K562 (cell line): ENCODE measurements around the gene CEMP1. TPM values are rescaled to one million over a fixed set of nuclear protein-coding genes. Genes with fewer than 3 reads are reported as not detected.

Source experiments
- ADNP ChIP-seq: fragments of 200-800 bp; sonication (Bioruptor generic); IDR thresholded peaks from 2 replicates; pipeline ENCODE4 v1.6.1; 2016; ENCODE audit warnings: missing genetic modification characterization, missing compliant biosample characterization
- BCL6 ChIP-seq: fragments of 250-450 bp; sonication (Bioruptor Pico); IDR thresholded peaks from 2 replicates; pipeline ENCODE4 v1.4.0; 2020
- FOSL1 ChIP-seq: fragments of 200-800 bp; sonication (Bioruptor generic); conservative IDR thresholded peaks from 2 replicates; pipeline ENCODE4 v1.6.1; 2016; ENCODE audit warnings: missing genetic modification characterization, missing compliant biosample characterization
- MBD2 ChIP-seq: sonication (generic); IDR thresholded peaks from 2 replicates; pipeline ENCODE4 v1.6.1; 2016; ENCODE audit warnings: low read depth, borderline replicate concordance
- MXI1 ChIP-seq: IDR thresholded peaks from 2 replicates; pipeline ENCODE4 v1.6.1; 2011; ENCODE audit warnings: low read depth, mild to moderate bottlenecking, improper control_type of control experiment, low read length
- MYBL2 ChIP-seq, 2 experiments: fragments of 450-650 bp in 1 of 2; sonication (generic) in 1 of 2; formaldehyde crosslinking in 1 of 2; IDR thresholded peaks; 2 replicates each; pipeline versions ENCODE4 v1.6.1 to v1.8.1; 2017 to 2022; ENCODE audit warnings: borderline replicate concordance in 1 of 2, inconsistent platforms in 1 of 2, low read depth in 1 of 2, mild to moderate bottlenecking in 1 of 2, missing genetic modification reagents in 1 of 2, moderate library complexity in 1 of 2
- NFIC ChIP-seq: fragments of 450-650 bp; IDR thresholded peaks from 2 replicates; pipeline ENCODE4 v1.6.1; 2017; ENCODE audit warnings: mild to moderate bottlenecking, inconsistent platforms
- NFRKB ChIP-seq: fragments of 450-650 bp; IDR thresholded peaks from 2 replicates; pipeline ENCODE4 v1.6.1; 2016; ENCODE audit warnings: low read depth
- SMAD1 ChIP-seq: fragments of 150-350 bp; IDR thresholded peaks from 2 replicates; pipeline ENCODE4 v1.6.1; 2014; ENCODE audit warnings: low read length, low read depth; ENCODE audit not compliant: partially characterized antibody
- SMARCB1 ChIP-seq: IDR thresholded peaks from 2 replicates; pipeline ENCODE4 v1.6.1; 2011; ENCODE audit warnings: improper control_type of control experiment, low read depth; ENCODE audit not compliant: insufficient read length
- YBX1 ChIP-seq: fragments of 450-650 bp; IDR thresholded peaks from 2 replicates; pipeline ENCODE4 v1.7.1; 2016; ENCODE audit warnings: mild to moderate bottlenecking
- ZBED1 ChIP-seq: IDR thresholded peaks from 2 replicates; pipeline ENCODE4 v1.6.1; 2014
- ZEB2 ChIP-seq: fragments of 450-650 bp; IDR thresholded peaks from 2 replicates; pipeline ENCODE4 v1.6.1; 2016
- ZKSCAN1 ChIP-seq: fragments of 150-350 bp; IDR thresholded peaks from 2 replicates; pipeline ENCODE4 v1.6.1; 2016; ENCODE audit warnings: low read depth, low read length
- ZNF444 ChIP-seq: fragments of 250-450 bp; sonication (Bioruptor Pico); IDR thresholded peaks from 2 replicates; pipeline ENCODE4 v1.4.0; 2020; ENCODE audit warnings: mild to moderate bottlenecking, moderate library complexity
- ZNF77 ChIP-seq: fragments of 250-450 bp; sonication (Bioruptor Pico); IDR thresholded peaks from 2 replicates; pipeline ENCODE4 v1.5.0; 2020
- polyA plus RNA-seq, 8 experiments: library from polyadenylated mRNA; depleted of rRNA in 4 of 8; stranded (reverse) in 5 of 8; unstranded in 3 of 8; fragments of >200 nt; fragmentation: Nextera tagmentation in 2 of 8; fragmentation: Illumina TruSeq in 1 of 8; extraction: Ambion mirVana in 2 of 8; extraction: Trizol in 1 of 8; gene quantifications; 2 replicates each; pipeline versions ENCODE4 v1.2.1 to v1.2.3, GENCODE V29; 2011 to 2014; ENCODE audit warnings: inconsistent platforms in 1 of 8, missing spikeins in 1 of 8
- total RNA-seq, 7 experiments: library from RNA; depleted of rRNA in 6 of 7; stranded (reverse); fragments of >200 nt in 6 of 7; fragmentation: Illumina TruSeq in 2 of 7; extraction: Trizol in 2 of 7; gene quantifications; 2 replicates each; pipeline versions ENCODE4 v1.2.1 to v1.2.3, GENCODE V29; 2011 to 2021; ENCODE audit warnings: low replicate concordance in 1 of 7
- TF ChIP-seq, protein P1 (sequence below): fragments of 250-450 bp; sonication (Bioruptor Pico); IDR thresholded peaks from 2 replicates; pipeline ENCODE4 v1.5.0; 2021; ENCODE audit warnings: mild to moderate bottlenecking, borderline replicate concordance
- TF ChIP-seq, protein P2 (sequence below): fragments of 200-400 bp; formaldehyde crosslinking; IDR thresholded peaks from 2 replicates; pipeline ENCODE4 v1.6.1; 2017; ENCODE audit warnings: mild to moderate bottlenecking, low read depth, low read length, moderate library complexity
- TF ChIP-seq, protein P3 (sequence below): fragments of 250-450 bp; sonication (Bioruptor Pico); IDR thresholded peaks from 2 replicates; pipeline ENCODE4 v1.5.0; 2021
- TF ChIP-seq, protein P4 (sequence below), 2 experiments: fragments of 450-650 bp; conservative IDR thresholded peaks; 2 replicates each; pipeline ENCODE4 v1.6.1; 2017; ENCODE audit warnings: mild to moderate bottlenecking in 2 of 2, moderate library complexity in 2 of 2
- TF ChIP-seq, protein P5 (sequence below): IDR thresholded peaks from 2 replicates; pipeline ENCODE4 v1.6.1; 2011; ENCODE audit not compliant: insufficient read length; ENCODE audit errors: extremely low read depth

CEMP1 gene
- total and polyA plus RNA-seq, 9 of the 15 experiments (the other 6 are each of a cell fraction or from before 2014, with no cell fraction given), result 0.05 to 0.45 TPM; not detected in 7

DNA sequence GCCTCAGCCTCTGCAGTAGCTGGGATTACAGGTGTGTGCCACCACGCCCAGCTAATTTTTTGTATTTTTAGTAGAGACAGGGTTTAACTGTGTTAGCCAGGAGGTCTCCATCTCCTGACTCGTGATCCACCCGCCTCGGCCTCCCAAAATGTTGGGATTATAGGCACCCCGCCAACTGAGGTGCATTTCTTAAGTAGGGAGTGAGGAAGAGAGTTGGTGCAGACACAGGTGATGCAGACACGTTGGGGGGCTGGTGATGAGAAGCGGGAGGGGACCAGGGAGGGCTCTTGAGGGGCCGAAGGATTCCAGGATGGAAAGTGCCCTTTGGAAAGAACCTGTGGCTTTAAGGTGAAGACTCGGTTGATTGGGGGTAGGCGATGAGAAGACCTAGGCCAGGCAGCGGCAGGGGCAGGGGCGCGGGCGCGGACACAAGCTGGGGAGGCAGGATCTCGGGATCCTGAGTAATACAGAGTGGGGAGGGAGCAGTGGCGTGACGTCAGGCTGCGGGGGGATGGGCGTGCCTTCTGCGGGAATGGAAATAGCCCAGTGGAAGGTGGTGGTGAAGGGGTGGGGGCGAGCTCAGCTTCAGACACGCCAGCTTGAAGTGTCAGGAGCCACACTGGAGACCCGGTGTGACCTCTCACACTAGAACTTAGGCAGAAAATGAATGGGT is 19.9 kb downstream of the CEMP1 start (continued):
- TF ChIP-seq, protein P1, sequence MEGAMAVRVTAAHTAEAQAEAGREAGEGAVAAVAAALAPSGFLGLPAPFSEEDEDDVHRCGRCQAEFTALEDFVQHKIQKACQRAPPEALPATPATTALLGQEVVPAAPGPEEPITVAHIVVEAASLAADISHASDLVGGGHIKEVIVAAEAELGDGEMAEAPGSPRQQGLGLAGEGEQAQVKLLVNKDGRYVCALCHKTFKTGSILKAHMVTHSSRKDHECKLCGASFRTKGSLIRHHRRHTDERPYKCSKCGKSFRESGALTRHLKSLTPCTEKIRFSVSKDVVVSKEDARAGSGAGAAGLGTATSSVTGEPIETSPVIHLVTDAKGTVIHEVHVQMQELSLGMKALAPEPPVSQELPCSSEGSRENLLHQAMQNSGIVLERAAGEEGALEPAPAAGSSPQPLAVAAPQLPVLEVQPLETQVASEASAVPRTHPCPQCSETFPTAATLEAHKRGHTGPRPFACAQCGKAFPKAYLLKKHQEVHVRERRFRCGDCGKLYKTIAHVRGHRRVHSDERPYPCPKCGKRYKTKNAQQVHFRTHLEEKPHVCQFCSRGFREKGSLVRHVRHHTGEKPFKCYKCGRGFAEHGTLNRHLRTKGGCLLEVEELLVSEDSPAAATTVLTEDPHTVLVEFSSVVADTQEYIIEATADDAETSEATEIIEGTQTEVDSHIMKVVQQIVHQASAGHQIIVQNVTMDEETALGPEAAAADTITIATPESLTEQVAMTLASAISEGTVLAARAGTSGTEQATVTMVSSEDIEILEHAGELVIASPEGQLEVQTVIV, result no peak
- TF ChIP-seq ADNP (tag) (no peak), ZNF444 (CRISPR knock-in tag) (peak; percentile 96), NFIC (0 out of 2 replicates have a peak, but pooled peaks have one; percentile 18), SMARCB1 (no peak), ZNF77 (CRISPR knock-in tag) (no peak), FOSL1 (tag) (peak; percentile 60), MYBL2 (IDR thresholded peaks at IDR 0.05; ENCODE audit: low read depth) (no peak), MYBL2 (CRISPR knock-in tag; IDR thresholded peaks at IDR 0.05; ENCODE audit: borderline replicate concordance) (no peak), MXI1 (no peak), MBD2 (no peak), ZEB2 (no peak), NFRKB (0 out of 2 replicates have a peak, but pooled peaks have one; percentile 29), BCL6 (CRISPR knock-in tag) (no peak), YBX1 (no peak), SMAD1 (no peak), ZBED1 (no peak), ZKSCAN1 (no peak)
- TF ChIP-seq, protein P2, sequence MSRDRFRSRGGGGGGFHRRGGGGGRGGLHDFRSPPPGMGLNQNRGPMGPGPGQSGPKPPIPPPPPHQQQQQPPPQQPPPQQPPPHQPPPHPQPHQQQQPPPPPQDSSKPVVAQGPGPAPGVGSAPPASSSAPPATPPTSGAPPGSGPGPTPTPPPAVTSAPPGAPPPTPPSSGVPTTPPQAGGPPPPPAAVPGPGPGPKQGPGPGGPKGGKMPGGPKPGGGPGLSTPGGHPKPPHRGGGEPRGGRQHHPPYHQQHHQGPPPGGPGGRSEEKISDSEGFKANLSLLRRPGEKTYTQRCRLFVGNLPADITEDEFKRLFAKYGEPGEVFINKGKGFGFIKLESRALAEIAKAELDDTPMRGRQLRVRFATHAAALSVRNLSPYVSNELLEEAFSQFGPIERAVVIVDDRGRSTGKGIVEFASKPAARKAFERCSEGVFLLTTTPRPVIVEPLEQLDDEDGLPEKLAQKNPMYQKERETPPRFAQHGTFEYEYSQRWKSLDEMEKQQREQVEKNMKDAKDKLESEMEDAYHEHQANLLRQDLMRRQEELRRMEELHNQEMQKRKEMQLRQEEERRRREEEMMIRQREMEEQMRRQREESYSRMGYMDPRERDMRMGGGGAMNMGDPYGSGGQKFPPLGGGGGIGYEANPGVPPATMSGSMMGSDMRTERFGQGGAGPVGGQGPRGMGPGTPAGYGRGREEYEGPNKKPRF, result no peak
- TF ChIP-seq, protein P3, sequence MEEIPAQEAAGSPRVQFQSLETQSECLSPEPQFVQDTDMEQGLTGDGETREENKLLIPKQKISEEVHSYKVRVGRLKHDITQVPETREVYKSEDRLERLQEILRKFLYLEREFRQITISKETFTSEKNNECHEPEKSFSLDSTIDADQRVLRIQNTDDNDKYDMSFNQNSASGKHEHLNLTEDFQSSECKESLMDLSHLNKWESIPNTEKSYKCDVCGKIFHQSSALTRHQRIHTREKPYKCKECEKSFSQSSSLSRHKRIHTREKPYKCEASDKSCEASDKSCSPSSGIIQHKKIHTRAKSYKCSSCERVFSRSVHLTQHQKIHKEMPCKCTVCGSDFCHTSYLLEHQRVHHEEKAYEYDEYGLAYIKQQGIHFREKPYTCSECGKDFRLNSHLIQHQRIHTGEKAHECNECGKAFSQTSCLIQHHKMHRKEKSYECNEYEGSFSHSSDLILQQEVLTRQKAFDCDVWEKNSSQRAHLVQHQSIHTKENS, result no peak
- TF ChIP-seq, protein P4, sequence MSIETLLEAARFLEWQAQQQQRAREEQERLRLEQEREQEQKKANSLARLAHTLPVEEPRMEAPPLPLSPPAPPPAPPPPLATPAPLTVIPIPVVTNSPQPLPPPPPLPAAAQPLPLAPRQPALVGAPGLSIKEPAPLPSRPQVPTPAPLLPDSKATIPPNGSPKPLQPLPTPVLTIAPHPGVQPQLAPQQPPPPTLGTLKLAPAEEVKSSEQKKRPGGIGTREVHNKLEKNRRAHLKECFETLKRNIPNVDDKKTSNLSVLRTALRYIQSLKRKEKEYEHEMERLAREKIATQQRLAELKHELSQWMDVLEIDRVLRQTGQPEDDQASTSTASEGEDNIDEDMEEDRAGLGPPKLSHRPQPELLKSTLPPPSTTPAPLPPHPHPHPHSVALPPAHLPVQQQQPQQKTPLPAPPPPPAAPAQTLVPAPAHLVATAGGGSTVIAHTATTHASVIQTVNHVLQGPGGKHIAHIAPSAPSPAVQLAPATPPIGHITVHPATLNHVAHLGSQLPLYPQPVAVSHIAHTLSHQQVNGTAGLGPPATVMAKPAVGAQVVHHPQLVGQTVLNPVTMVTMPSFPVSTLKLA (conservative IDR thresholded peaks at IDR 0.05), result 0 out of 4 replicates have a peak, but pooled peaks of 1 of the 2 experiments have one; percentile 24
- TF ChIP-seq, protein P5, sequence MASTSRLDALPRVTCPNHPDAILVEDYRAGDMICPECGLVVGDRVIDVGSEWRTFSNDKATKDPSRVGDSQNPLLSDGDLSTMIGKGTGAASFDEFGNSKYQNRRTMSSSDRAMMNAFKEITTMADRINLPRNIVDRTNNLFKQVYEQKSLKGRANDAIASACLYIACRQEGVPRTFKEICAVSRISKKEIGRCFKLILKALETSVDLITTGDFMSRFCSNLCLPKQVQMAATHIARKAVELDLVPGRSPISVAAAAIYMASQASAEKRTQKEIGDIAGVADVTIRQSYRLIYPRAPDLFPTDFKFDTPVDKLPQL, result no peak
